HTERT RPE-1 (cell line): ENCODE measurements around the gene PTPN5.

Experiments
- in situ Hi-C: fragments of 300-500 bp; cut with MboI; formaldehyde crosslinking; loops from 4 replicates; pipeline ENCODE4 v1.14.3; 2020; ENCODE audit warnings: low sequenced_read_pairs

Gene PTPN5

GRCh38 chr11:18743365-18743764, 48.2 kb downstream of the PTPN5 start:
- in situ Hi-C loops: no loop called here

DNA sequence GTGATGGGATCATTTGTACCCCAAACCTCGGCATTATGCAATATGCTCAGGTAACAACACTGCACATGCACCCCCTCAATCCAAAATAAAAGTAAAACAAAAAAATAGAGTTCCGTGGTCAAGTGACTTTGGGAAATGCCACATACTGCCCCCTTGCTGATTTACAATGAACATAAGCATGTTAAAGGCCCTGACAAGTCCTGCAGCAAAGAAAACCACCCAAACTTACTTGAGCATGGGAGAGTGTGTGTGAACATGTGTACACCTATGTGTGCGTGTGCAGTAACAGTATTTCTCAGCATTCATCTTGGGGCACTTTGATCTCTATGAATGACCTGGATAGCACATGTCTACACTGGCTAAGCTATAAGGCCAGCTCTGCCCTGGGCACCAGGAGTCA, 49.8 kb downstream of the PTPN5 start:
- in situ Hi-C loops: no loop called here

DNA sequence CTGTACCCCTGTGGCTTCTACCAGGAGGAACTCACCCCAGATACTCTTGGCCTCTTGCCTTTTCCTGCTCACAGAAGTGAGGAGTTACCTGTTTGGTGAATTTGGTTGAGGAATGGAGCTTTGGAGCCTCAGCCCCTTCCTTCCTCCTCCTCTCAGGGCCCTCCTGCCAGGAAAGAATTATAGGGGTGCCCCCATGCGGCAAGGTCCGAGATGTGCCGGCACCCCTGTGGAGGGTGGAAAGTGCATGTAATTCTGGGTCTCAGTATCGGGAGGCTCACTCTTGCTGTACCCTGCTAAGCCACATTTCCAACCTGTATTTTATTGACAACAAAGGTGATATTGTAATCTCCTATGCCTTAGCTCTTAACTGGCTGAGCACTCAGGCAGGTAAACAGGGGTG, 51.9 kb downstream of the PTPN5 start:
- in situ Hi-C loops: no loop called here

- in situ Hi-C loops: no loop called here
Observed at GRCh38 chr11:18737642-18738041, 54.0 kb downstream of the PTPN5 start.

DNA sequence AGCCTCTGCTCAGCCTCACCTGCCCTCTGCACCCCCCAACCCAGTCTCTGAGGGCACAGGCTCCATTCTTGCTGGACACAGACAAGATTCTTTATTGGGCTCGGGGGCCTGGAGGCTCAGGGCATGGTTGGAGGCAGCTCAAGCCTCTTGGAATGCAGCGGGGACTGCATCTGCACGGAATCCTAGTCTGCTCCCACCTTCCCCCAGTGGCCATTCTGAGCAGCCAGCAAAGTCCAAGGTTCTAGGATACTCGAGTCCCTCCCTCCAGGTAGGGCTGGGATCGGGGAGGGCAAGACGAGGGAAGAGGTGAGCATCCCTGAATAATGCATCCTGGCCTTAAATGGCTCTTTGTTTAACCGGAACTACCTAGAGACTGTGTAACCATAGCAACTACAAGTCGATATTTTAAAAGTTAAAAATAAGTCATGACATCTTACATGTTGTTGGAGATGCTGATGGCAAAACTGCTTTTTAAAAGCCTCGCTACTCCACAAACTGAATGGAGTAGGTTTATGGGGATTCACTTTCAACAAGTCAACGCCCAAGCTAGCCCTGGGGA, 54.9 kb downstream of the PTPN5 start:
- in situ Hi-C loops: no loop called here

GRCh38 chr11:18733202-18733601, 58.4 kb downstream of the PTPN5 start:
- in situ Hi-C loops: no loop called here

DNA sequence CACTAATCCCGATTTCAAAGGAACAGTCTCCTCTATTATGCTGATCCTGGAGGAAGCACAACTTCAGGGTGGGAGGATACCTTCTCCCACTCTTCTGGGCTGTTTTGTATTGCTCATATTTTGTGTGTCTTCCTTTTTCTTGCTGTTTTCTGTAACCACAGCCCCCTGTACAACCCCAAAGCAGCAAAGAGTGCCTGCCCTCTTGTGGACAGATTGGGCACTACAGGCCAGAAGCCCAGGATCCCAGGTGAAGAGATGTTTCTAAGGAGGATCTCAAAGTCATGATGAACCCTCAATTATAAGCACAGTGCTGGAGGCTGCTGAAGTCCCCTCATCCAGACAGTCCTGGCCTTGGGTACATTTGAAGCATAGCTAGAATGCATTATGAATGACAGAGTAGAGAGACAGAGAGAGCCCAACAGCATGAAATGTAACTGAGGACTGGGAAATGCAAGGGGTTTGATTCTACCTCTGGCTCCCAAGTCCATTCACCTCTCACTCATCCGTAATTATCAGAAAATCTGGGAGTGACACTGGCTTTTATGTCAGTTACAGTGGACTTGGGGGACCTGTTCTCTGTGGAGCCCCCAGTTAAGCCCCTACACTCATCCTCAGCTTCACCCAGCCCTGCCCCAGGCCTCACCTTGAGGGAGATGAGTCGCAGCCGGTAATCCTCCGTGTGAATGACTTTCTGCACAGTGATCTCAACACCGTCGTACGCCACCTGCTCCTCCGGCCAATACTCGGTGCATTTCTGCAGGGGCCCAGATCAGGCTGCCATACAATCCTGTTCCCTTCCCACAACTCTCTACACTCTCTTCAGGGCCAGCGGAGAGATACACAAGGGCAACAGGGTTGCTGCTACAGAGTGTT, 59.4 kb downstream of the PTPN5 start:
- in situ Hi-C loops: no loop called here

- in situ Hi-C loops: no loop called here
Observed at GRCh38 chr11:18731441-18731840, 60.2 kb downstream of the PTPN5 start.

DNA sequence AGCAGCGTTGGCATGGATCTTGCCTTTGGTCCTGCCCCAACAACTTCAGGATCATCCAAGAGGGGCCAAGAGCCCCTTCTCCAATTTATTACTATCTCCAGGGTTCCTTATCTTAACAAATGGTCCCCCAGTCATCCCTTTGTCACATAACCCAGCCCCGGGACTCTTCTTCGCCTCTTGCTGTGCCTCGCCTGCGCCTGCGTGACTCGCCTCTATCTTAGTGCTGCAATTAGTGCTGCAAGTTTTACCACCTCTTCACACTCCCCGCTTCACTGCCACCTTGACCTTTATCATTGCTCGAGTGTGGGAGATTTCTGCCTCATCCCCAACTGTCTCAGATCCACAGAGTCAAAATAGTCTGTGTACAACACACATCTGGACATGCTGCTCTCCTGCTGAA, 61.6 kb downstream of the PTPN5 start:
- in situ Hi-C loops: no loop called here

- in situ Hi-C loops: no loop called here
Observed at GRCh38 chr11:18729426-18729825, 62.2 kb downstream of the PTPN5 start.

- in situ Hi-C loops: no loop called here
Observed at GRCh38 chr11:18728658-18729057, 62.9 kb downstream of the PTPN5 start.

DNA sequence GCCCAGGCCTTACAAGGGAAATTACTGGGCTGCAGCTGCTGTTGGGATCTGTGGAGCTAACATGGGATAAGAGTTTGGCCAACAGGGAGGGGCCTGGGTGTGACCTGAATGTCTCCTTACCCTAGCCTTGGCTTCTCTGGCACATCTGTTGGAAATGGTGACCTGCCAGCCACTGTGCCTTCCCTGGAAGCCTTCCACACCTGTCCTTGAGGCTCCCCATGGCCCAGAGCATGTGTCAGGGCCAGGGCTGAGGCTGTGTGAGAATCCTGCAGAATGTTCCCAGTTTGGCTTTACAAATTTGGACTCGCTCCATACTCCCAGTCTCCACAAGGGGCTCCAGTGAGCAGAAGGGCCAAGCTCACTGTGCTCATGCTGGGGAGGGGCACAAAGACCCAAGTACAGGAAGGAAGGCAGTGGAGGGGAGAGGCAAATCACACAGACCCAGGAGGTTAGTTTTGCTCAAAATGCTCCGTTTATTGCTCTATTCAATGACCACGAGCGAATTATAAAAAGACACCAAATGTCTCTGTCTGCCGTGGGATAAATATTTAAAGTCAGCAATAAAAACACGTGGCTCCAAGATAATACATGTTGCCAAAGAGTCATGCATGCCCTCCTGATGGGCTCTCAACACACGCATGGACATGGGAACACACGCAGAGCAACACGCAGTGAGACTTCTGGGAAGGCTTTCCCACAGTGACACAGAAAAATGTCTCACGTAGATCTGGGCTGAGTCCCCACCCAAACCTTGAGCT, 63.9 kb downstream of the PTPN5 start:
- in situ Hi-C loops: no loop called here

DNA sequence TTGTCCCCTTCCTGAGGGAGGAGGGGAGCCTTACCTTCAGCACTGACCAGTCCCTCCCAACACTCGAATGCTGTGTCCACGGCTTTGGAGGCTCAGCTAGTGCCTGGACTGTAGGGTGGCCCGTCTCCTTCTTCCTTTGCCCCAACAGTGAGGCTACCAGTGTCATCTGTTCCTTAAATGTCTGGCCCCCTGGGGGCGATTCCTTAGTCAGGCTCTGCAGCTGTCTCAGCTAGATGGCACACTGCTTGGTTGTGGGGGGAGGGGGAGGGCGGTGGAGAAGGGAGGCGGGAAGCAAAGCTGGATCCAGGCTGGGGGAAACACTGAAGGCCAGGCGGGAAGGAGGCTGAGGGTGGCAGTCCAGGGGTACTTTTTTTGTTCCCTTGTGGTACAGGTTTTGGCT, 65.6 kb downstream of the PTPN5 start, which contains the start of gene IGSF22:
TSS of gene IGSF22 (minus strand) at position 149 of the 400 bp plus-strand sequence. CDS start 1,952 bp downstream, outside the sequence.
- in situ Hi-C loops: no loop called here

DNA sequence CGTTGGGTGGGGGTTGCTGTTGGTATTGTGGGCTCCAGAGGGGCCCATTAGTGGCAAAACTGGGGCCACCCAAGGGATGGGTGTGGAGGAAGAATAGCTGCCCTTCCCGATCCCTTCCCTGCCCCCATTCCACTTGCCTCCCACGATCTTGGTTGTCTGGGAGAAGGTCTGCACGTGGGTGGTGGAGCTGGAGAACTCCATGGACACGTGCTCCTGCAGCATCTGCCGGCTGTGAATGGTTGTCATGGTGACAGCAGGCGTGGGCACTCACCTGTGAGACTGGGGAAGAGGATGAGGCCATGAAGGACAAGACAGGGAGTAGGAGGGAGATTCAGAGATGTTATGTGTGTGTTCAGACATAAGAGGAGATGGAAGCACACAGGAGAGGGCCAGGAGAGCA, 67.6 kb downstream of the PTPN5 start:
- in situ Hi-C loops: no loop called here

GRCh38 chr11:18722293-18722637, 69.3 kb downstream of the PTPN5 start:
- in situ Hi-C loops: no loop called here

GRCh38 chr11:18721561-18722292, 69.9 kb downstream of the PTPN5 start:
- in situ Hi-C loops: no loop called here

DNA sequence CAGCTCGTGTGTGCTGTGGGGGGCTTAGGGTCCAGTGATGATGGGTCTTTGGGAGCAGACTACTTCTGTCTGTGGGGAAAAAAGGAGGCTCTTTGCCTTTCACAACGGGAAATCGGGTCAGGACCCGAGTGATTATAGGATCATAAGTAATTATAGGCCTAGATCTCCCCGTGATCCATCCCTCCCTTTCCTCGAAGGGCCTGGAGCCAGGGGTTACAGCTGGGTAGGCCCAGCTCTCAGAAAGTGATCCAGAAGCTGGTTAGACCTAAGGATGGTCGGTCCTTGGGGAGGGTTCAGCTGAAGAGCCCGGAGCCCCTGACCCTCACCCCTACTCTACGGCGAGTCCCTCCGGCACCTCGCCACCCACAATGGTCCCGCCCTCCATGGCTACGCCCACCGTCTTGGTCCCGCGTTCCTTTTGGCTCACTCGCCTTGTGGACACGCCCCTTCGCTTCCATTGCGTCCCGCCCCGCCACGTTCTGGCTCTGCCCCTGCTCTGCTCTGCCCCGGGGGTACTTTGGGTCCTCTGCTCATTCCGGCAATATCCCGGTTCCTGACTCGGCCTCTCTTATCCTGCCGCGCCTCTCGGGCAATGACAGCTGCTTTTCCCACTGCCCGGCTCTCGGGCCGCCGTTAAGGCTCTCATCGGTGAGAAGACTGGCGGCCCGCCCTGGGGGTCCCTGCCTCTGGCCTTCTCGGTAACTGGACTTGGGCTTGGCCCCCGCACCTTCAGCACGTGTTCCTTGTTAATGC, 70.6 kb downstream of the PTPN5 start:
- in situ Hi-C loops: no loop called here

- in situ Hi-C loops: no loop called here
Observed at GRCh38 chr11:18720091-18720807, 71.3 kb downstream of the PTPN5 start.

GRCh38 chr11:18715476-18715875, 76.1 kb downstream of the PTPN5 start:
- in situ Hi-C loops: no loop called here

- in situ Hi-C loops: no loop called here
Observed at GRCh38 chr11:18714443-18714780, 77.2 kb downstream of the PTPN5 start.
